Trophoblast cell (in vitro differentiated cells and primary cell): ENCODE measurements around the gene MYRIP.

Experiments
- DNase-seq, 2 donors: peaks; one replicate each; pipeline ENCODE4 v3.0.0-alpha.2; 2016
- H2AFZ ChIP-seq: 2 replicates; pipeline ENCODE4 v1.6.1; 2013; ENCODE audit warnings: low read length, moderate library complexity, mild to moderate bottlenecking; ENCODE audit not compliant: insufficient read depth, poor library complexity
- H2AK5ac ChIP-seq: 2 replicates; pipeline ENCODE4 v1.6.1; 2013; ENCODE audit warnings: mild to moderate bottlenecking, low read length
- H2BK120ac ChIP-seq: 2 replicates; pipeline ENCODE4 v1.6.1; 2013; ENCODE audit warnings: low read length, mild to moderate bottlenecking, moderate library complexity; ENCODE audit not compliant: insufficient read depth, poor library complexity
- H2BK12ac ChIP-seq: 2 replicates; pipeline ENCODE4 v1.6.1; 2013; ENCODE audit warnings: mild to moderate bottlenecking, low read length, moderate library complexity
- H2BK5ac ChIP-seq: 2 replicates; pipeline ENCODE4 v1.6.1; 2013; ENCODE audit warnings: low read length, low read depth, moderate library complexity, mild to moderate bottlenecking; ENCODE audit not compliant: poor library complexity
- H3K14ac ChIP-seq: 2 replicates; pipeline ENCODE4 v1.6.1; 2013; ENCODE audit warnings: mild to moderate bottlenecking, low read length
- H3K18ac ChIP-seq: 2 replicates; pipeline ENCODE4 v1.6.1; 2013; ENCODE audit warnings: mild to moderate bottlenecking, low read length
- H3K23ac ChIP-seq: 2 replicates; pipeline ENCODE4 v1.6.1; 2013; ENCODE audit warnings: low read length
- H3K27ac ChIP-seq: 2 replicates; pipeline ENCODE4 v1.5.1; 2013; ENCODE audit warnings: low read depth, mild to moderate bottlenecking, inconsistent platforms, low read length, moderate library complexity
- H3K27me3 ChIP-seq: 2 replicates; pipeline ENCODE4 v1.6.1; 2013; ENCODE audit warnings: inconsistent platforms, mild to moderate bottlenecking, low read length, moderate library complexity; ENCODE audit not compliant: insufficient read depth
- H3K36me3 ChIP-seq, 2 experiments: 1 replicate in 1 of 2; 2 replicates in 1 of 2; pipeline ENCODE4 v1.6.1; 2013; ENCODE audit warnings: low read length in 2 of 2, mild to moderate bottlenecking in 2 of 2, moderate library complexity in 1 of 2; ENCODE audit not compliant: insufficient read depth in 2 of 2, control insufficient read depth in 1 of 2
- H3K4ac ChIP-seq: 2 replicates; pipeline ENCODE4 v1.6.1; 2013; ENCODE audit warnings: low read depth, mild to moderate bottlenecking, low read length, moderate library complexity
- H3K4me1 ChIP-seq, 2 experiments: 1 replicate in 1 of 2; 2 replicates in 1 of 2; pipeline ENCODE4 v1.6.1; 2013; ENCODE audit warnings: low read length in 2 of 2, mild to moderate bottlenecking in 2 of 2, moderate library complexity in 1 of 2; ENCODE audit not compliant: insufficient read depth in 2 of 2, control insufficient read depth in 1 of 2
- H3K4me2 ChIP-seq: 2 replicates; pipeline ENCODE4 v1.6.1; 2013; ENCODE audit warnings: inconsistent platforms, mild to moderate bottlenecking, low read length, moderate library complexity
- H3K4me3 ChIP-seq: 2 replicates; pipeline ENCODE4 v1.5.1; 2013; ENCODE audit warnings: mild to moderate bottlenecking, low read depth, low read length, inconsistent platforms
- H3K79me1 ChIP-seq: one replicate; pipeline ENCODE4 v1.6.1; 2013; ENCODE audit warnings: low read length
- H3K79me2 ChIP-seq: 2 replicates; pipeline ENCODE4 v1.6.1; 2013; ENCODE audit warnings: low read length, mild to moderate bottlenecking; ENCODE audit not compliant: control insufficient read depth, insufficient read depth, poor library complexity
- H3K9ac ChIP-seq: 2 replicates; pipeline ENCODE4 v1.6.1; 2013; ENCODE audit warnings: mild to moderate bottlenecking, low read length
- H3K9me3 ChIP-seq: 2 replicates; pipeline ENCODE4 v1.6.1; 2013; ENCODE audit warnings: low read depth, mild to moderate bottlenecking, control low read depth, inconsistent platforms, low read length; ENCODE audit not compliant: insufficient read depth
- H4K12ac ChIP-seq: 2 replicates; pipeline ENCODE4 v1.6.1; 2013; ENCODE audit warnings: low read depth, mild to moderate bottlenecking, low read length, moderate library complexity
- H4K8ac ChIP-seq: 2 replicates; pipeline ENCODE4 v1.6.1; 2013; ENCODE audit warnings: low read depth, mild to moderate bottlenecking, low read length, moderate library complexity
- H4K91ac ChIP-seq: one replicate; pipeline ENCODE4 v1.6.1; 2013; ENCODE audit warnings: low read depth, mild to moderate bottlenecking, low read length, moderate library complexity
- WGBS: extraction: QIAGEN DNeasy Blood & Tissue Kit; methylation state at CpG from one replicate; pipeline ENCODE4 v1.1.7; 2013; ENCODE audit warnings: missing lambda C conversion rate; ENCODE audit not compliant: insufficient read length, insufficient coverage; ENCODE audit errors: extremely low coverage; 5-methylcytosine and 5-hydroxymethylcytosine counted together

Gene MYRIP

GRCh38 chr3:39977058-39977794 is 167.8 kb downstream of the MYRIP start:
- Histone ChIP-seq H4K12ac (no peak overlapping the region), H3K9ac (no peak overlapping the region), H3K79me1 (no peaks in the 10 kb centered on the region), H3K36me3 (no peaks in the 10 kb centered on the region), H3K27me3 (no peaks in the 10 kb centered on the region), H3K14ac (no peak overlapping the region), H2BK12ac (no peak overlapping the region), H3K23ac (no peak overlapping the region), H3K4me2 (no peak overlapping the region), H2BK5ac (no peak overlapping the region), H3K79me2 (no peaks in the 10 kb centered on the region), H2AK5ac (no peak overlapping the region), H4K8ac (no peak overlapping the region), H3K4ac (no peak overlapping the region), H3K9me3 (no peaks in the 10 kb centered on the region), H3K27ac (no peak overlapping the region), H2AFZ (no peak overlapping the region), H3K4me3 (no peak overlapping the region), H3K18ac (no peak overlapping the region), H2BK120ac (no peak overlapping the region), H3K4me1 (no peaks in the 10 kb centered on the region), H4K91ac (no peak overlapping the region)
- WGBS = no CpG with 5 or more reads among the region's 6 CpGs
- no peak for DNase-seq

DNA sequence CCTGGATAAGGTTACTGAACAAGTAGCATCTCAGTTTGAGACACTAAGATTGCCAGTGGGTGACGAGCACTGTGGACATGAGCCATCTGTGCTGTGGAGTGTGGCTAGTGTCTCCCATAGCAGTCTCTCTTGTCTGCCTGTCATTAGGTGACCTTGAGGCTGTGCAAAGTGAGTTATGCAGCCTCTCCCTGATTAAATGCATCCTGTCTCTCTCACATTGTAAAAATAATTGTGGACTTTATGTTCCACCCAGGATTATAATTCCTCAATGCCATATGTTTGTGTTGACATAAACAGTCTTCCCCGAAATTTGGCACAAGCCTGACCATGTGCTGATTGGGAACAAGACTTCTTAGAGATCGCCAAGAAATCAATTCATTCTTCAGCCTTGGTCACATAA is 168.9 kb downstream of the MYRIP start:
- Histone ChIP-seq H3K4me3 (no peak overlapping the region), H2BK12ac (no peak overlapping the region), H3K14ac (no peak overlapping the region), H3K23ac (no peak overlapping the region), H3K9ac (no peak overlapping the region), H4K12ac (no peak overlapping the region), H4K8ac (no peak overlapping the region), H2BK120ac (no peak overlapping the region), H3K36me3 (no peaks in the 10 kb centered on the region), H2AFZ (no peak overlapping the region), H3K79me1 (no peaks in the 10 kb centered on the region), H3K79me2 (no peaks in the 10 kb centered on the region), H3K9me3 (no peaks in the 10 kb centered on the region), H4K91ac (no peak overlapping the region), H3K27ac (no peak overlapping the region), H3K4ac (no peak overlapping the region), H3K4me2 (no peak overlapping the region), H3K4me1 (no peaks in the 10 kb centered on the region), H3K27me3 (no peaks in the 10 kb centered on the region), H2AK5ac (no peak overlapping the region), H3K18ac (no peak overlapping the region), H2BK5ac (no peak overlapping the region)
- DNase-seq = no peak
- WGBS = no CpG with 5 or more reads among the region's 3 CpGs

GRCh38 chr3:39980058-39980457 is 170.6 kb downstream of the MYRIP start:
- no peak overlapping the region for H4K91ac ChIP-seq
- H2AFZ ChIP-seq = no peak overlapping the region
- H3K18ac ChIP-seq = no peak overlapping the region
- H3K27me3 ChIP-seq = no peaks in the 10 kb centered on the region
- no peaks in the 10 kb centered on the region for H3K79me1 ChIP-seq
- H3K27ac ChIP-seq = no peak overlapping the region
- H3K4me3 ChIP-seq = no peak overlapping the region
- no peak for DNase-seq
- H3K14ac ChIP-seq = no peak overlapping the region
- no peak overlapping the region for H3K9ac ChIP-seq
- no peak overlapping the region for H3K4me2 ChIP-seq
- no peak overlapping the region for H3K23ac ChIP-seq
- H4K12ac ChIP-seq = no peak overlapping the region
- WGBS = no CpG with 5 or more reads among the region's 4 CpGs
- no peak overlapping the region for H3K4ac ChIP-seq
- no peak overlapping the region for H2AK5ac ChIP-seq
- H4K8ac ChIP-seq = no peak overlapping the region
- no peak overlapping the region for H2BK5ac ChIP-seq
- H3K36me3 ChIP-seq = no peaks in the 10 kb centered on the region
- H3K9me3 ChIP-seq = no peaks in the 10 kb centered on the region
- no peaks in the 10 kb centered on the region for H3K79me2 ChIP-seq
- no peaks in the 10 kb centered on the region for H3K4me1 ChIP-seq
- no peak overlapping the region for H2BK120ac ChIP-seq
- H2BK12ac ChIP-seq = no peak overlapping the region

- Histone ChIP-seq H2BK5ac (no peak overlapping the region), H2AFZ (no peak overlapping the region), H3K4me2 (no peak overlapping the region)
Measured at GRCh38 chr3:39980781-39981180, 171.4 kb downstream of the MYRIP start.

More at GRCh38 chr3:39980781-39981180, 171.4 kb downstream of the MYRIP start:
- no peak overlapping the region for H3K18ac ChIP-seq
- 100% methylated on average over 1 of the region's 3 CpGs for WGBS
- no peaks in the 10 kb centered on the region for H3K4me1 ChIP-seq
- no peak for DNase-seq
- H3K36me3 ChIP-seq = no peaks in the 10 kb centered on the region
- no peak overlapping the region for H3K23ac ChIP-seq
- no peak overlapping the region for H2BK120ac ChIP-seq
- H3K4me3 ChIP-seq = no peak overlapping the region
- no peak overlapping the region for H3K4ac ChIP-seq
- no peak overlapping the region for H2BK12ac ChIP-seq
- no peak overlapping the region for H4K12ac ChIP-seq
- H3K9me3 ChIP-seq = no peaks in the 10 kb centered on the region
- H3K27ac ChIP-seq = no peak overlapping the region
- no peak overlapping the region for H4K91ac ChIP-seq
- no peak overlapping the region for H3K9ac ChIP-seq
- no peak overlapping the region for H3K14ac ChIP-seq
- no peaks in the 10 kb centered on the region for H3K79me2 ChIP-seq
- H4K8ac ChIP-seq = no peak overlapping the region
- no peaks in the 10 kb centered on the region for H3K27me3 ChIP-seq
- H2AK5ac ChIP-seq = no peak overlapping the region
- H3K79me1 ChIP-seq = no peaks in the 10 kb centered on the region
